HG03439 (cell line): ENCODE results near the gene EXOC4.
"Not testable (repeated sequence)": the region's sequence is repeated elsewhere in the genome, so short reads cannot be mapped to it uniquely, and the experiment has no call there.

Source experiments
- ATAC-seq: cut with Tn5 transposase; IDR thresholded peaks from one replicate; pipeline ENCODE4 v1.9.1; 2021; ENCODE audit warnings: mild to moderate bottlenecking, moderate library complexity; ENCODE audit not compliant: unreplicated experiment

The EXOC4 gene

GRCh38 chr7:134046594-134047128 lies 793.8 kb downstream of the EXOC4 start:
- ATAC-seq: no peak

- no peak for ATAC-seq
These were observed 794.8 kb downstream of the EXOC4 start for GRCh38 chr7:134047675-134048074.

GRCh38 chr7:134048166-134048565 lies 795.3 kb downstream of the EXOC4 start:
- ATAC-seq: no peak

- no peak for ATAC-seq
These were observed 798.1 kb downstream of the EXOC4 start for GRCh38 chr7:134051020-134051419.

GRCh38 chr7:134056816-134057215 lies 803.9 kb downstream of the EXOC4 start:
- no peak for ATAC-seq

- no peak for ATAC-seq
These were observed 805.6 kb downstream of the EXOC4 start for GRCh38 chr7:134058521-134058920.

- no peak for ATAC-seq
These were observed 806.1 kb downstream of the EXOC4 start for GRCh38 chr7:134058980-134059379.

- ATAC-seq: no peak
These were observed 807.0 kb downstream of the EXOC4 start for GRCh38 chr7:134059921-134060320.

- no peak for ATAC-seq
These were observed 808.0 kb downstream of the EXOC4 start for GRCh38 chr7:134060874-134061273.

- no peak for ATAC-seq
These were observed 809.6 kb downstream of the EXOC4 start for GRCh38 chr7:134062460-134062859.

GRCh38 chr7:134065415-134065814 lies 812.5 kb downstream of the EXOC4 start:
- ATAC-seq: no peak

- no peak for ATAC-seq
These were observed 814.3 kb downstream of the EXOC4 start for GRCh38 chr7:134067164-134067563.

- ATAC-seq: no peak
These were observed 815.8 kb downstream of the EXOC4 start for GRCh38 chr7:134068670-134069069.

GRCh38 chr7:134069187-134069586 lies 816.3 kb downstream of the EXOC4 start:
- ATAC-seq: no peak

- ATAC-seq: no peak
These were observed 817.8 kb downstream of the EXOC4 start for GRCh38 chr7:134070673-134071072.

GRCh38 chr7:134071355-134072331 lies 818.8 kb downstream of the EXOC4 start:
- ATAC-seq: peak; percentile 94

GRCh38 chr7:134073276-134073675 lies 820.4 kb downstream of the EXOC4 start:
- ATAC-seq: no peak

GRCh38 chr7:134075799-134076198 lies 822.9 kb downstream of the EXOC4 start:
- ATAC-seq: no peak

GRCh38 chr7:134077560-134077959 lies 824.7 kb downstream of the EXOC4 start:
- ATAC-seq: not testable (repeated sequence)

GRCh38 chr7:134078991-134079390 lies 826.1 kb downstream of the EXOC4 start:
- ATAC-seq: no peak

GRCh38 chr7:134081695-134082094 lies 828.8 kb downstream of the EXOC4 start:
- no peak for ATAC-seq

- no peak for ATAC-seq
These were observed 831.0 kb downstream of the EXOC4 start for GRCh38 chr7:134083766-134084487.
